Measurements from ENCODE around the gene OSMR. TPM values are rescaled to one million over a fixed set of nuclear protein-coding genes. Genes with fewer than 3 reads are reported as not detected.
A peak's percentile ranks its signal among the peaks of the same experiment; 100 is the strongest.

OSMR gene
- total and polyA plus RNA-seq, 2 of the 13 experiments (the other 11 are each of a cell fraction or from before 2014, with no cell fraction given), result 21.3 to 86.5 TPM

DNA sequence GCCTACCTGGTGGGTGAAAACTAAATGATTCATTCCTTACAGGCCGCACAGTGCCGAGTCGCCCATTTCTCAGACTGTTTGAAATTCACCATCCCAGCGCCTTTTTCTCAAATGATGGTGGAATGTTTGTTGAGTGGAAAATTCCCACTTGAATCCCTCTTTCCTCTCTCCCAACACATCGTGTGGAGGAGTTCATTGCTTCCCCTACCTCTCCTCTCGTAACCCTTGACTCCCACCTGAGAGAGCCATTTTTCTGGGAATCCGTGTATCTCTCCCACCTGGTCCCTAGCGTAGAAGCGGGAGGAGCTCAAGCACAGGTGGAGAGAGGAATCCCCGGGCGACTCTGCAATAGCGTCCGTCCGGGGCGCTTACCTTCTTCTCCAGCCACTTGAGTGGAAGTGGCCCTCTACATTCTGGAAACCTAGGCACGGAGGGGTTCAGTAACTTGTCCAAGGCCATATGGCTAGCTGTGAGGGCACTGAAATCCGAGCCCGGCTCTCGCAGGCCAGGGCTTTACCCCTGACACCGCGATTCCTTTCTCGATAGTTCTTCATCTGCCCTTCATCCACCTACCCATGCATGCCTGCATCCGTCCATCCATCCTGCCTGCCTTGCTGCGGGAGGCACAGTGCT is 683 bp downstream of the OSMR start (continued):
- TF ChIP-seq SMAD3 (CRISPR knock-in tag; IDR thresholded peaks at IDR 0.05) (no peak), ZNF253 (CRISPR knock-in tag; IDR thresholded peaks at IDR 0.05; ENCODE audit: borderline replicate concordance) (no peak), ZSCAN21 (CRISPR knock-in tag; IDR thresholded peaks at IDR 0.05; ENCODE audit: borderline replicate concordance) (no peak), ZNF550 (CRISPR knock-in tag; IDR thresholded peaks at IDR 0.05; ENCODE audit: borderline replicate concordance) (no peak), HOMEZ (CRISPR knock-in tag; IDR thresholded peaks at IDR 0.05; ENCODE audit: low read depth) (no peak), JUND (CRISPR knock-in tag; IDR thresholded peaks at IDR 0.05) (no peak), HES4 (CRISPR knock-in tag; IDR thresholded peaks at IDR 0.05; ENCODE audit: borderline replicate concordance) (no peak), ASH2L (IDR thresholded peaks at IDR 0.05; ENCODE audit: insufficient read length, low read depth, low read length) (no peak), KMT2A (CRISPR knock-in tag; IDR thresholded peaks at IDR 0.05) (peak; percentile 31; the same call in 1 of the 2 replicates), ZBTB3 (CRISPR knock-in tag; IDR thresholded peaks at IDR 0.05; ENCODE audit: borderline replicate concordance, low read depth) (0 out of 2 replicates have a peak, but pooled peaks have one; percentile 29), ZSCAN5A (CRISPR knock-in tag; IDR thresholded peaks at IDR 0.05; ENCODE audit: borderline replicate concordance) (no peak), KLF11 (CRISPR knock-in tag; IDR thresholded peaks at IDR 0.05) (0 out of 2 replicates have a peak, but pooled peaks have one; percentile 24), ZFP82 (CRISPR knock-in tag; IDR thresholded peaks at IDR 0.05; ENCODE audit: borderline replicate concordance) (peak; percentile 11; the same call in 1 of the 2 replicates), ZNF343 (CRISPR knock-in tag; IDR thresholded peaks at IDR 0.05) (0 out of 2 replicates have a peak, but pooled peaks have one; percentile 7), TEAD3 (CRISPR knock-in tag; optimal IDR thresholded peaks at IDR 0.05; ENCODE audit: borderline replicate concordance) (peak; percentile 24), HOXA9 (CRISPR knock-in tag; IDR thresholded peaks at IDR 0.05; ENCODE audit: borderline replicate concordance) (no peak), HNRNPH1 (optimal IDR thresholded peaks at IDR 0.05; ENCODE audit: low read depth, low read length) (no peak)
- TF ChIP-seq, protein P1, sequence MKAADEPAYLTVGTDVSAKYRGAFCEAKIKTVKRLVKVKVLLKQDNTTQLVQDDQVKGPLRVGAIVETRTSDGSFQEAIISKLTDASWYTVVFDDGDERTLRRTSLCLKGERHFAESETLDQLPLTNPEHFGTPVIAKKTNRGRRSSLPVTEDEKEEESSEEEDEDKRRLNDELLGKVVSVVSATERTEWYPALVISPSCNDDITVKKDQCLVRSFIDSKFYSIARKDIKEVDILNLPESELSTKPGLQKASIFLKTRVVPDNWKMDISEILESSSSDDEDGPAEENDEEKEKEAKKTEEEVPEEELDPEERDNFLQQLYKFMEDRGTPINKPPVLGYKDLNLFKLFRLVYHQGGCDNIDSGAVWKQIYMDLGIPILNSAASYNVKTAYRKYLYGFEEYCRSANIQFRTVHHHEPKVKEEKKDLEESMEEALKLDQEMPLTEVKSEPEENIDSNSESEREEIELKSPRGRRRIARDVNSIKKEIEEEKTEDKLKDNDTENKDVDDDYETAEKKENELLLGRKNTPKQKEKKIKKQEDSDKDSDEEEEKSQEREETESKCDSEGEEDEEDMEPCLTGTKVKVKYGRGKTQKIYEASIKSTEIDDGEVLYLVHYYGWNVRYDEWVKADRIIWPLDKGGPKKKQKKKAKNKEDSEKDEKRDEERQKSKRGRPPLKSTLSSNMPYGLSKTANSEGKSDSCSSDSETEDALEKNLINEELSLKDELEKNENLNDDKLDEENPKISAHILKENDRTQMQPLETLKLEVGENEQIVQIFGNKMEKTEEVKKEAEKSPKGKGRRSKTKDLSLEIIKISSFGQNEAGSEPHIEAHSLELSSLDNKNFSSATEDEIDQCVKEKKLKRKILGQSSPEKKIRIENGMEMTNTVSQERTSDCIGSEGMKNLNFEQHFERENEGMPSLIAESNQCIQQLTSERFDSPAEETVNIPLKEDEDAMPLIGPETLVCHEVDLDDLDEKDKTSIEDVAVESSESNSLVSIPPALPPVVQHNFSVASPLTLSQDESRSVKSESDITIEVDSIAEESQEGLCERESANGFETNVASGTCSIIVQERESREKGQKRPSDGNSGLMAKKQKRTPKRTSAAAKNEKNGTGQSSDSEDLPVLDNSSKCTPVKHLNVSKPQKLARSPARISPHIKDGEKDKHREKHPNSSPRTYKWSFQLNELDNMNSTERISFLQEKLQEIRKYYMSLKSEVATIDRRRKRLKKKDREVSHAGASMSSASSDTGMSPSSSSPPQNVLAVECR (CRISPR knock-in tag; IDR thresholded peaks at IDR 0.05; ENCODE audit: borderline replicate concordance), result no peak
- TF ChIP-seq, protein P2, sequence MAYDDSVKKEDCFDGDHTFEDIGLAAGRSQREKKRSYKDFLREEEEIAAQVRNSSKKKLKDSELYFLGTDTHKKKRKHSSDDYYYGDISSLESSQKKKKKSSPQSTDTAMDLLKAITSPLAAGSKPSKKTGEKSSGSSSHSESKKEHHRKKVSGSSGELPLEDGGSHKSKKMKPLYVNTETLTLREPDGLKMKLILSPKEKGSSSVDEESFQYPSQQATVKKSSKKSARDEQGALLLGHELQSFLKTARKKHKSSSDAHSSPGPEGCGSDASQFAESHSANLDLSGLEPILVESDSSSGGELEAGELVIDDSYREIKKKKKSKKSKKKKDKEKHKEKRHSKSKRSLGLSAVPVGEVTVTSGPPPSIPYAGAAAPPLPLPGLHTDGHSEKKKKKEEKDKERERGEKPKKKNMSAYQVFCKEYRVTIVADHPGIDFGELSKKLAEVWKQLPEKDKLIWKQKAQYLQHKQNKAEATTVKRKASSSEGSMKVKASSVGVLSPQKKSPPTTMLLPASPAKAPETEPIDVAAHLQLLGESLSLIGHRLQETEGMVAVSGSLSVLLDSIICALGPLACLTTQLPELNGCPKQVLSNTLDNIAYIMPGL (CRISPR knock-in tag; IDR thresholded peaks at IDR 0.05; ENCODE audit: borderline replicate concordance in 1 of 2, low read depth in 1 of 2), result 0 out of 4 replicates have a peak, but pooled peaks of 1 of the 2 experiments have one; percentile 43
